Keratinocyte (primary cell): ENCODE results near the gene CUEDC1. TPM values are rescaled to one million over a fixed set of nuclear protein-coding genes. Genes with fewer than 3 reads are reported as not detected.

ENCODE experiments used
- DNase-seq: peaks from one replicate; pipeline ENCODE4 v3.0.0-alpha.2; 2011; ENCODE audit warnings: low read depth, missing footprints, low spot score
- FAIRE-seq: peaks from 2 replicates; lab custom pipeline; 2011; peaks lifted over from hg19 to GRCh38; lab: Jason Lieb, UNC
- H2AFZ ChIP-seq: 2 replicates; pipeline ENCODE4 v1.6.0; 2012; ENCODE audit warnings: low read length, control low read depth, inconsistent platforms; ENCODE audit not compliant: control insufficient read depth
- H3K27ac ChIP-seq: 2 replicates; pipeline ENCODE4 v1.5.1; 2011; ENCODE audit warnings: low read length; ENCODE audit not compliant: control insufficient read depth, insufficient read depth
- H3K27me3 ChIP-seq: 3 replicates; pipeline ENCODE4 v1.6.0; 2011; ENCODE audit warnings: low read length; ENCODE audit not compliant: control insufficient read depth, insufficient read depth; ENCODE audit errors: extremely low read depth
- H3K36me3 ChIP-seq, 2 experiments: 2 replicates in 1 of 2; 3 replicates in 1 of 2; pipeline ENCODE4 v1.5.1; 2011; ENCODE audit warnings: low read length in 2 of 2, mild to moderate bottlenecking in 1 of 2; ENCODE audit not compliant: control insufficient read depth in 2 of 2, insufficient read depth in 2 of 2; ENCODE audit errors: extremely low read depth in 1 of 2
- H3K4me1 ChIP-seq: 3 replicates; pipeline ENCODE4 v1.5.1; 2011; ENCODE audit warnings: low read length; ENCODE audit not compliant: control insufficient read depth, insufficient read depth; ENCODE audit errors: extremely low read depth
- H3K4me2 ChIP-seq: 3 replicates; pipeline ENCODE4 v1.6.0; 2011; ENCODE audit warnings: low read depth, low read length; ENCODE audit not compliant: control insufficient read depth, insufficient read depth; ENCODE audit errors: extremely low read depth
- H3K4me3 ChIP-seq, 3 experiments: fragments of 200-600 bp in 1 of 3; sonication (generic) in 1 of 3; 2 replicates in 2 of 3; 3 replicates in 1 of 3; pipeline ENCODE4 v1.5.1; 2011 to 2016; ENCODE audit warnings: low read length in 3 of 3, mild to moderate bottlenecking in 3 of 3, control low read depth in 2 of 3, inconsistent platforms in 1 of 3, low read depth in 1 of 3, mixed read lengths in 1 of 3, mixed run types in 1 of 3, moderate library complexity in 1 of 3; ENCODE audit not compliant: control insufficient read depth in 2 of 3, insufficient read depth in 2 of 3; ENCODE audit errors: extremely low read depth in 1 of 3
- H3K79me2 ChIP-seq: 2 replicates; pipeline ENCODE4 v1.6.0; 2012; ENCODE audit warnings: low read length; ENCODE audit not compliant: control insufficient read depth, insufficient read depth
- H3K9ac ChIP-seq: 3 replicates; pipeline ENCODE4 v1.6.0; 2011; ENCODE audit warnings: low read length; ENCODE audit not compliant: control insufficient read depth, insufficient read depth; ENCODE audit errors: extremely low read depth
- H3K9me1 ChIP-seq: 3 replicates; pipeline ENCODE4 v1.6.0; 2011; ENCODE audit warnings: low read length; ENCODE audit not compliant: control insufficient read depth, insufficient read depth; ENCODE audit errors: extremely low read depth
- H3K9me3 ChIP-seq: 2 replicates; pipeline ENCODE4 v1.5.1; 2012; ENCODE audit warnings: low read depth, low read length; ENCODE audit not compliant: control insufficient read depth
- H4K20me1 ChIP-seq: 3 replicates; pipeline ENCODE4 v1.6.0; 2011; ENCODE audit warnings: low read length; ENCODE audit not compliant: control insufficient read depth, insufficient read depth; ENCODE audit errors: extremely low read depth
- CTCF ChIP-seq, 3 experiments: IDR thresholded peaks in 1 of 3; conservative IDR thresholded peaks in 1 of 3; optimal IDR thresholded peaks in 1 of 3; 2 replicates in 2 of 3; 3 replicates in 1 of 3; pipeline versions ENCODE3 to v1.5.1; 2011; ENCODE audit warnings: low read length in 3 of 3, mild to moderate bottlenecking in 3 of 3, moderate library complexity in 2 of 3, control low read depth in 1 of 3, inconsistent platforms in 1 of 3; ENCODE audit not compliant: insufficient read depth in 2 of 3; ENCODE audit errors: extremely low read depth in 1 of 3
- EZH2 ChIP-seq: IDR thresholded peaks from one replicate; pipeline ENCODE4 v1.6.1; 2012; ENCODE audit warnings: inconsistent platforms, mild to moderate bottlenecking, low read length, moderate library complexity
- dilution Hi-C: fragments of 300-500 bp; cut with MboI; formaldehyde crosslinking; loops from one replicate; pipeline ENCODE4 v1.7.0; 2020; ENCODE audit warnings: low sequenced_read_pairs; ENCODE audit not compliant: extremely low pct_ligation_motif_present
- polyA plus RNA-seq, 5 experiments: library from polyadenylated mRNA; depleted of rRNA in 3 of 5; stranded (reverse) in 3 of 5; stranded (forward) in 1 of 5; unstranded in 1 of 5; fragments of >200 nt; gene quantifications; 1 replicate in 1 of 5; 2 replicates in 3 of 5; 3 replicates in 1 of 5; pipeline versions ENCODE4 v1.2.1 to v1.2.3, GENCODE V29; 2011 to 2012; ENCODE audit warnings: missing spikeins in 2 of 5, low read depth in 1 of 5, low replicate concordance in 1 of 5

Gene CUEDC1
- polyA plus RNA-seq, 1 donor (not counting 4 experiments of a cell fraction or from before 2014, with no cell fraction given): 12.9 TPM

- Histone ChIP-seq H3K27me3 (no peaks in the 10 kb centered on the region), H3K27ac (no peak overlapping the region), H3K9me3 (no peaks in the 10 kb centered on the region), H3K36me3 (peaks cover 0 to 1% of the 10 kb centered on the region in 2 experiments), H3K4me1 (peaks cover 33% of the 10 kb centered on the region), H3K79me2 (no peaks in the 10 kb centered on the region), H3K4me2 (no peak overlapping the region), H3K9me1 (peaks cover 2% of the 10 kb centered on the region), H2AFZ (no peak overlapping the region), H3K4me3 (no peak overlapping the region), H3K9ac (no peak overlapping the region), H4K20me1 (no peaks in the 10 kb centered on the region)
- TF ChIP-seq EZH2: no peak
- no peak for TF ChIP-seq CTCF (optimal IDR thresholded peaks at IDR 0.05 in 1 of 3, IDR thresholded peaks at IDR 0.05 in 1 of 3, conservative IDR thresholded peaks at IDR 0.05 in 1 of 3; ENCODE audit: extremely low read depth in 1 of 3, insufficient read depth in 2 of 3, low read length in 3 of 3)
- FAIRE-seq (no peak), DNase-seq (no peak)
- dilution Hi-C loops: no loop called here
Observed at GRCh38 chr17:57888311-57889216, 66.6 kb downstream of the CUEDC1 start.

- peaks cover 20% of the 10 kb centered on the region for H3K4me1 ChIP-seq
- dilution Hi-C loops: no loop called here
- H3K9ac ChIP-seq: no peak overlapping the region
Observed at GRCh38 chr17:57887161-57887560, 68.1 kb downstream of the CUEDC1 start.

More at GRCh38 chr17:57887161-57887560, 68.1 kb downstream of the CUEDC1 start:
- no peak for DNase-seq
- Histone ChIP-seq H3K27ac (no peak overlapping the region), H3K4me3 (no peak overlapping the region), H3K79me2 (no peaks in the 10 kb centered on the region), H3K9me3 (no peaks in the 10 kb centered on the region), H2AFZ (no peak overlapping the region), H4K20me1 (no peaks in the 10 kb centered on the region), H3K27me3 (no peaks in the 10 kb centered on the region), H3K9me1 (peaks cover 2% of the 10 kb centered on the region), H3K36me3 (peaks cover 0 to 5% of the 10 kb centered on the region in 2 experiments), H3K4me2 (no peak overlapping the region)
- no peak for TF ChIP-seq CTCF (optimal IDR thresholded peaks at IDR 0.05 in 1 of 3, IDR thresholded peaks at IDR 0.05 in 1 of 3, conservative IDR thresholded peaks at IDR 0.05 in 1 of 3; ENCODE audit: extremely low read depth in 1 of 3, insufficient read depth in 2 of 3, low read length in 3 of 3)
- TF ChIP-seq EZH2: no peak
- FAIRE-seq: no peak
